Prostate gland (tissue), 2 donors: ENCODE measurements around the gene ZDHHC11. TPM values are rescaled to one million over a fixed set of nuclear protein-coding genes. Genes with fewer than 3 reads are reported as not detected.
"Not testable (repeated sequence)": the region's sequence is repeated elsewhere in the genome, so short reads cannot be mapped to it uniquely, and the experiment has no call there.

ENCODE experiments used
- DNase-seq: peaks from one replicate; pipeline ENCODE4 v3.0.0-alpha.2; 2019; ENCODE audit warnings: low spot score
- H3K27ac ChIP-seq, 2 donors: fragments of 200-600 bp; sonication (generic); 2 replicates each; pipeline ENCODE4 v1.5.1; 2017 to 2019
- H3K27me3 ChIP-seq: fragments of 200-600 bp; sonication (generic); replicated peaks from 2 replicates; pipeline ENCODE4 v1.5.1; 2019; ENCODE audit not compliant: insufficient read depth
- H3K36me3 ChIP-seq, 2 donors: fragments of 200-600 bp; sonication (generic); 1 replicate in 1 of 2; 2 replicates in 1 of 2; pipeline versions ENCODE4 v1.5.1 to v1.8.1; 2017 to 2019
- H3K4me1 ChIP-seq: fragments of 200-600 bp; sonication (generic); replicated peaks from 2 replicates; pipeline ENCODE4 v1.5.1; 2019
- H3K4me3 ChIP-seq, 2 donors: fragments of 200-600 bp; sonication (generic); 2 replicates each; pipeline ENCODE4 v1.5.1; 2017 to 2019
- H3K9me3 ChIP-seq: fragments of 200-600 bp; sonication (generic); 2 replicates; pipeline ENCODE4 v1.5.1; 2017
- POLR2A ChIP-seq: fragments of 450-650 bp; IDR thresholded peaks from one replicate; pipeline ENCODE4 v1.6.1; 2016; ENCODE audit warnings: antibody characterized with exemption, mild to moderate bottlenecking
- POLR2AphosphoS5 ChIP-seq: sonication (generic); formaldehyde crosslinking; IDR thresholded peaks from one replicate; pipeline ENCODE4 v1.6.1; 2017; ENCODE audit warnings: antibody characterized with exemption
- WGBS: methylation state at CpG from one replicate; pipeline ENCODE4 v1.1.5; 2018; 5-methylcytosine and 5-hydroxymethylcytosine counted together
- intact Hi-C: fragments of 100-400 bp; cut with DNase I; formaldehyde crosslinking; loops from one replicate; pipeline ENCODE4 v1.14.2; 2022
- total RNA-seq, 2 donors: library from RNA; depleted of rRNA; stranded (reverse); fragments of >200 nt; gene quantifications; one replicate each; pipeline ENCODE4 v1.1.0, GENCODE V29; 2016
- TF ChIP-seq, protein P1 (sequence below), 4 experiments: fragments of 200-600 bp in 2 of 4; fragments of 450-650 bp in 2 of 4; sonication (generic) in 2 of 4; IDR thresholded peaks; 1 replicate in 3 of 4; 2 replicates in 1 of 4; pipeline ENCODE4 v1.5.1; 2016 to 2019; ENCODE audit warnings: antibody characterized with exemption in 4 of 4, mild to moderate bottlenecking in 2 of 4, moderate library complexity in 2 of 4

Gene ZDHHC11
- total RNA-seq, 2 donors from 2014 or later, result 1.2 to 9.8 TPM

DNA sequence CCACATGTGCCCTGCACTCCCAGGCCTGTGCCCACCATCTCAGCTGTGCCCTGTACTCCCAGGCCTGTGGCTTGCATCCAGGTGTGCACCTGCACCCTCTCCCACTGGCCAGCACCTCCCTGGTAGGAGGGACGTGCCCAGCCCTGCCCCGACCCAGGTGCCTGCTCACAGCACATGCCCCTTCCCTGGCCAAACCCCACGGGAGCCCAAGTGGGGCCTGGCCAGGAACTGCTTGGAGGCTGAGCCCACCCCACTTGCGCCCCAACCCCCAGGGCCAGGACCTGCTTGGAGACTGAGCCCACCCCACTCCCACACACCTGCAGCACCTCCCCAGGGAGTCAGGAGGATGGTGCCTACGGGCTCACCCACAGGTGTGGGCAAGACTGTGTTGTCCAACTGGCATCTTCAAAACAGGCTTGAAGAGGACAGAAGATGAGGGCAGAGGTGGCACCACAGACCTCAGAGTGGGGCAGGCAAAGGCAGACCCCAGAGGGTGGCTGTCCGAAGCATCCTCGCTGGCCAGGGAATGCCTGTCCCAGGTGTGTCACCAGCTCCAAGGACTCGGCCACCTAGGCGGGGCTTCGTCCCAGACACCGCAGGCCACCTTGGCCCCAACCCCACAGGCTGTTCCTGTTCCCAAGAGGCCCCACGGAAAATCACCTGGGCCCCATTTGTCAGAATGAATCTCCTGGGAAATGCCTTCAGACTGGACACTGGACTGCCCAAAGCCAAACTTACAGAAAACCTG lies 77.1 kb downstream of the ZDHHC11 start:
- no peaks in the 10 kb centered on the region for H3K9me3 ChIP-seq
- no peaks in the 10 kb centered on the region for H3K4me1 ChIP-seq
- no peak overlapping the region for H3K4me3 ChIP-seq
- intact Hi-C loops, result loop anchor here (2.0 to 10.0 kb wide), 2 partner anchors 91 to 121 kb away; partner anchors contain the start of genes BRD9 and TRIP13
- WGBS, result 82% methylated on average over 6 of the region's 12 CpGs
- no peaks in the 10 kb centered on the region for H3K27me3 ChIP-seq
- no peak for DNase-seq
- no peak for TF ChIP-seq POLR2A
- no peak for TF ChIP-seq POLR2AphosphoS5
- TF ChIP-seq, protein P1, sequence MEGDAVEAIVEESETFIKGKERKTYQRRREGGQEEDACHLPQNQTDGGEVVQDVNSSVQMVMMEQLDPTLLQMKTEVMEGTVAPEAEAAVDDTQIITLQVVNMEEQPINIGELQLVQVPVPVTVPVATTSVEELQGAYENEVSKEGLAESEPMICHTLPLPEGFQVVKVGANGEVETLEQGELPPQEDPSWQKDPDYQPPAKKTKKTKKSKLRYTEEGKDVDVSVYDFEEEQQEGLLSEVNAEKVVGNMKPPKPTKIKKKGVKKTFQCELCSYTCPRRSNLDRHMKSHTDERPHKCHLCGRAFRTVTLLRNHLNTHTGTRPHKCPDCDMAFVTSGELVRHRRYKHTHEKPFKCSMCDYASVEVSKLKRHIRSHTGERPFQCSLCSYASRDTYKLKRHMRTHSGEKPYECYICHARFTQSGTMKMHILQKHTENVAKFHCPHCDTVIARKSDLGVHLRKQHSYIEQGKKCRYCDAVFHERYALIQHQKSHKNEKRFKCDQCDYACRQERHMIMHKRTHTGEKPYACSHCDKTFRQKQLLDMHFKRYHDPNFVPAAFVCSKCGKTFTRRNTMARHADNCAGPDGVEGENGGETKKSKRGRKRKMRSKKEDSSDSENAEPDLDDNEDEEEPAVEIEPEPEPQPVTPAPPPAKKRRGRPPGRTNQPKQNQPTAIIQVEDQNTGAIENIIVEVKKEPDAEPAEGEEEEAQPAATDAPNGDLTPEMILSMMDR (IDR thresholded peaks at IDR 0.05), result no peak
- no peaks in the 10 kb centered on the region for H3K36me3 ChIP-seq
- H3K27ac ChIP-seq, result no peak overlapping the region

DNA sequence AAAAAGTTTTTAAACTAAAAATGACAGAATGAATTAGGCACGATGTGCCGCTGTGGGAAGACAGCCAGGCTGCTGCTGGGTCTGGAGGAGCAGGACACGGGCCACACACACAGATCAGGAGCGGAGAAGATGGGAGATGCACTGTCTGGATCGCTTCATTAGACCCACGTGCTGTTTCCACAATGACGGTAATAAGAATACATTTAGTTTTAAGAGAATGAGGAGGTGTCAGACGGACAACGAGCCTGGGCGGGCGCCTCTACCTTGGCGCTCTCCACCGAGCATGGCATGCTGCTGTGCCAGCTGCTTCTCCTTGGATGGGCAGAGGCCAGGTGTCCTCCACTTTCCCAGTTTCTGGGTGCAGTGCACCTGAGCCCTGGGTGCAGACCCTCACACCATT lies 77.9 kb downstream of the ZDHHC11 start:
- not testable (repeated sequence) for H3K27ac ChIP-seq, H3K4me1 ChIP-seq, H3K4me3 ChIP-seq, DNase-seq, H3K27me3 ChIP-seq, H3K36me3 ChIP-seq, H3K9me3 ChIP-seq
- intact Hi-C loops, result loop anchor here (10.0 kb wide), 1 partner anchor 122 kb away; the partner anchor contains the start of genes BRD9 and TRIP13
- WGBS, result 52% methylated on average over 13 of the region's 13 CpGs

DNA sequence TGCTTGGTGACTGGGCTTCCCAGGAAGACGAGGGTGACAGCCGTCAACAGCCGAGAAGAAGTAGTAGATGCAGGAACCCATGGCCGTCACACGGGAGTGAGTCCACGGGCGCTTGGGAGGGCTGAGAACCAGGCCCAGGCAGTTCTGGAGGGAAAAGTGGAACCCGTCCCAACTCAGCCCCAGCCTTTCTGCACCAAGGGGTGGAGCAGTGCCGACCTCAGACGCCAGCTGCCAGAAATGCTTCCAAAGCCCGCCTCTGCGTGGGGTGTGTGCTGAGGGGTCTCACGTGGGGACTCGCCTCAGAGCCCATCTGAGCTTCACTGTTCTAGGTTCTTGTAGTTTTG lies 78.3 kb downstream of the ZDHHC11 start:
- not testable (repeated sequence) for H3K9me3 ChIP-seq, H3K27ac ChIP-seq, H3K4me3 ChIP-seq, H3K27me3 ChIP-seq, H3K4me1 ChIP-seq, DNase-seq, H3K36me3 ChIP-seq
- WGBS, result 39% methylated on average over 4 of the region's 14 CpGs
- intact Hi-C loops, result loop anchor here (10.0 kb wide), 1 partner anchor 122 kb away; the partner anchor contains the start of genes BRD9 and TRIP13

DNA sequence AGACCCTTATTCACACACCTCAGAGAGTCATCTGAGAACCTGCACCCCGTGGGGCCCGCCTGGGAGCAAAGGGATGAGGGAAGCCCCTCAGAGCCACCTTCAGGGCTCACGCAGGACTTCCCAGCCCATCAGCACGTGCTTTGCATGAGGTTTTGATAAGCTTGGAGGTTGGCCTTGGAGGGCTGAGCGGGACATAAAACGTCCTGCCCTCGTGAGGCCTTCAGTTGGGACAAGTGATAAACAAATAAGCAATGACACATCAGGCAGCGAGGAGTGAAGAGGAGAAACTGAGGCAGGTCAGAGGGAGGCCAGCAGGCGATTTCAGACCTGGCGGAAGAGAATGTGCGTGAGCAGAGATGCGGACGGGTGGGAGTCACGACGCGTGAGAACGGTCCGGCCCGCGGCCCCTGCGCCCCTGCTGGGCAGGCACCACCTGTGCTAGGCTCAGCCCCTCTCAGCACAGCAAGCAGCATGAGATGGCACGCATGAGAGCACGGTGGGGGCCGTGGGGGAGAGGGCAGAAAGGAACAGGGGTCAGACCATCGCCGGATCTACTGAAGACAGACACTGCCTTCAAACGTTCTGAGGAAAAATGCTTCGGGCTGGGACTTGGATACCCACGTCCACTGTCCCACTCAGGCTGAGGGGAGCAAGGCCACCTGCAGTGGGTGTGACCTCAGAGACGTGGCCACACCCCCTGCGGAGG lies 78.8 kb downstream of the ZDHHC11 start:
- not testable (repeated sequence) for H3K9me3 ChIP-seq, H3K36me3 ChIP-seq, DNase-seq, H3K27me3 ChIP-seq, H3K4me1 ChIP-seq, H3K4me3 ChIP-seq, H3K27ac ChIP-seq
- intact Hi-C loops, result loop anchor here (10.0 kb wide), 1 partner anchor 123 kb away; the partner anchor contains the start of genes BRD9 and TRIP13
- WGBS, result 56% methylated on average over 6 of the region's 31 CpGs

DNA sequence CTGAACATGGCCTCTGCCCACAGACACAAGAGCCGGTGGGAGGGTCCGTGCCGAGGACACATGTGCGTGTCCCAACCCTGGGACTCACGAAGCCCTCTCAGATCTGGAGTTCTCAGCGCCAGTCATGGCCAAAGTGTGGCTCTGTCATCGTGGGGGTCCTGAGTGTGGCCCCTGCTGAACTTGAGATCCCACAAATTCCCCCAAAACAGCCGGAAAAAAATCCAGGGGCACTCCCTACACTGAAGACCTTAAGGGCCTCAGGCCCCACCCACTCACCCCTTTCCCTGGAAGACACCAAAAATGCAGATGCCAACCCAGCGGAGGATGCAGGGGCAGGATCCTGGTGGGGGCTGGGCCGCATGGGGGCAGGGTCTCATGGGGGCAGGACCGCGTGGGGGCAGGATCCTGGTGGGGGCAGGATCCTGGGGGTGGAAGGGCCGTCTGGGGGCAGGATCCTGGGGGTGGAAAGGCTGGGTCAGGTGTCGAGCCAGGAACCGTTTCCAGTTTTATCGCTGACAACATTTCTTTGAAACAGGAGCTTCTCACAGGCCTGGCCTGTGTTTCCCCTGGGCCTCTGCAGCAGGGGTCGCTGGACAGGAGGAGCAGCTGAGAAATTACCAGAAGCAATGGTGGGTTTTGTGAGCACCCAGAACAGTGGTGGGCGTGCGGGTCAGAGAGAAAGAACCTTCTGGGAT lies 79.6 kb downstream of the ZDHHC11 start:
- H3K36me3 ChIP-seq, H3K27ac ChIP-seq, DNase-seq, H3K27me3 ChIP-seq, H3K4me3 ChIP-seq, H3K4me1 ChIP-seq, H3K9me3 ChIP-seq: not testable (repeated sequence)
- WGBS, result 82% methylated on average over 15 of the region's 19 CpGs
- intact Hi-C loops, result loop anchor here (10.0 kb wide), 1 partner anchor 124 kb away; the partner anchor contains the start of genes BRD9 and TRIP13

DNA sequence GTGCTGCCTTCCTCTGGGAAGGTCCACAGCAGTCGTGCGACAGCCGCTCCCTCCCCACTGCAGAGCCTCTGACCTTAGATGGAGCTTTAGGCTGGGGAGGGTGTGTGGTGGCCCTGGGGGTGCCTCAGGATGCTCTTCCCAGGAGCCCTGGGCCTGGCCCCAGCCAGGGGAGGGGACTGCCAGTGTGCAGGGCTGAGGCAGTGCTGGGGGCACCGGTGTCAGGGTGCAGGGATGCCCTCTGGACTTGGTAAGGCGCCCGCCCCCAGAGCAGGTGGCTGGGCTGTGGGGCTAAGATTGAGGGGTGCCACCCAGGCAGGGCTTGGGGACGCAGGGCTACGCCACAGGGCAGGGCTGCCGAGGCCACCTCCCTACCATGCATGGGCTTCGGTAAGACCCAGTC lies 80.2 kb downstream of the ZDHHC11 start:
- not testable (repeated sequence) for H3K4me1 ChIP-seq, DNase-seq, H3K36me3 ChIP-seq, H3K4me3 ChIP-seq, H3K27ac ChIP-seq, H3K9me3 ChIP-seq, H3K27me3 ChIP-seq
- intact Hi-C loops, result loop anchor here (10.0 kb wide), 1 partner anchor 124 kb away; the partner anchor contains the start of genes BRD9 and TRIP13
- WGBS, result 100% methylated on average over 2 of the region's 10 CpGs

DNA sequence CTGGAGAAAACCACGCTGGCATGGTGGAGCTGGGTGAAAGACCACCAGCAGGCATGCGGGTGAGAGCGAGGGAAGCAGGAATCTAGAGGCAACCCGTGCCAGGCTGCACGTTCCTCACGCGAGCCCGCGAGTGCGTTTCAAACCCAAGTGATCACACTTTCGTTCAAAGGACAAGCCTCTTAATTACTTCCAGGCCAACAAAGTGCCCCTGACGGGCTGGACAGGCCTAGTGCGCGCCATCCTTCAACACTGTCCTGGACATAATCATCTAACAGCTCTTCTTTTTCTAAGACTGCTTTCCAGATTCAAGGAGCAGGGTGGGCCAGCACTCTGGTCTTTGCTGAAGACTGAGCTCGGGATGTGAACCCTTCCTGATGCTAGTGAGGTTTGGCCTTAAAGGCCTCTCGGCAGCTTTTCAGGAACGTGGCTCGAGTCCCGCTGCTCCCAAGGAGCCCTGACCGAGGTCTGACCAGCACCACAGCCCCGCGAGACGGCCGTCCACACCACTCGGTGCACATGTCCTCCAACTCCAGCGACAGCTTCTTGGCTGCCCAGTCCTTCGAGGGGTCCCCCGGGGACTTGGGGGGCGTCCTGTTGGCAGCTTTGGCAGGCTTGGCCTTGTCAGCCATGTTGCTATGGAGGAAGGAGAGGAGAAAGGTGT lies 81.2 kb downstream of the ZDHHC11 start:
- H3K9me3 ChIP-seq, H3K36me3 ChIP-seq, H3K4me3 ChIP-seq, DNase-seq, H3K27me3 ChIP-seq, H3K4me1 ChIP-seq, H3K27ac ChIP-seq: not testable (repeated sequence)
- 81% methylated on average over 29 of the region's 29 CpGs for WGBS
- intact Hi-C loops, result loop anchor here (10.0 kb wide), 1 partner anchor 125 kb away; the partner anchor contains the start of genes BRD9 and TRIP13
